ENCODE data around the gene LIG3.
"Not testable (repeated sequence)": the region's sequence is repeated elsewhere in the genome, so short reads cannot be mapped to it uniquely, and the experiment has no call there.

Gene LIG3

DNA sequence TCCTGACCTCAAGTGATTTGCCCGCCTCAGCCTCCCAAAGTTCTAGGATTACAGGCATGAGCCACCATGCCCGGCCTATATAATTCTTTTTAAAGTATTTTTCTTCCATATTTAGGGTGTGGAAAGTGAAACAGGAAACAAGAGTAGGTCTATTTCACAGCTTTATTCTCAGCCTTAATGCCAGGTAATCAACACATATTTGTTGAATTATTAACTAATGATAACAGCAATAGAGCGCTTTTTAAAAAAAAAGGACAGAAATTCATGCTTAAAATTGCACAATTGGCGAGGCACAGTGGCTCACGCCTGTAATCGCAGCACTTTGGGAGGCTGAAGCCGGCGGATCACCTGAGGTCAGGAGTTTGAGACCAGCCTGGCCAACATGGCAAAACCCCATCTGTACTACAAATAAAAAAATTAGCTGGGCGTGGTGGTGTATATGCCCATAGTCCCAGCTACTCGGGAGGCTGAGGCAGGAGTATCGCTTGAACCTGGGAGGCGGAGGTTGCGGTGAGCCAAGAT lies 65.2 kb downstream of the LIG3 start:
- DNase-seq, result not testable (repeated sequence)

DNA sequence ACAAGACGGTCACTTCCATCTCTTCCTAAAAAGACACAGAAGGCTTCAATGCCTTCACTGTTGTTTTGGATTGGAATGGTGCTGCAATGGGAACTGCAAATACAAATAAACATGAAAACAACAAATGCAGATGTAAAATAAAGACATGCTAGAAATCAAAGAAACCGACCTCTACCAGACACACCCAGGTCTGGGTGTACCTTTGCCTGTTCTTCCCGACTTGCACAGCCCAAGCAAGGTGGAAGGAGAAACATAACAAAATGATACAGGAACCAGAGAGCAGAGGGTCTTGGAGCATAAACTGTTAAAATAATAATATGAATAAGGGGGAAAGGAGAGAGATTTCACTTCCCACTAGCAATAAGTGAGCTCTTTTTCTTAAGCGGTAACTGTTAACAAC lies 65.9 kb downstream of the LIG3 start:
- DNase-seq, result no peak

DNA sequence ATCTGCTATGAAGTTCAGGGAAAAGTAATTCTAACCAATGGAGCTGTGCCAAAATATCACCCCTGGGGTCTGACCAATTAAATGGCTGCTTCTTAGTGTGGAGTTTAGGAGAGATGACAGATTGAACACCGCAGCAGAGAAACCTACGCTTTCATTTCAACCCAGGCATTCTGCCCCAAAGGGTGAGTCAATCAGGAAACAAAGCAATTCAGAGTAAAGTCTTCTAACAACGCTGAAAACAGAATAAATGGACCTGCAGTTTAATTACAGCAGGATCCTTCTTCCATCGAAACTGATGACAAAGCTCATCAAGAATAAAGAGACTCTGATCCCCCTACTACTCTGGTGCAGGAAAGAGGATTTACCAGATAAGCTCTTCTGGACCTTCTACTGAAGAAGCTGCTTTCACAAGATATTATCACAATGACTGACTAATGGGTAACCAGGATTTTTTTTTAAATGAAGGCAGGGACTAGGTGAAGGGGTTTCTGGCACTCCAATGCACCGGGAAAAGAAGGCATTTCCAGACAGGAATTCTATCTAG lies 66.5 kb downstream of the LIG3 start:
- peak; percentile 22 for DNase-seq

DNA sequence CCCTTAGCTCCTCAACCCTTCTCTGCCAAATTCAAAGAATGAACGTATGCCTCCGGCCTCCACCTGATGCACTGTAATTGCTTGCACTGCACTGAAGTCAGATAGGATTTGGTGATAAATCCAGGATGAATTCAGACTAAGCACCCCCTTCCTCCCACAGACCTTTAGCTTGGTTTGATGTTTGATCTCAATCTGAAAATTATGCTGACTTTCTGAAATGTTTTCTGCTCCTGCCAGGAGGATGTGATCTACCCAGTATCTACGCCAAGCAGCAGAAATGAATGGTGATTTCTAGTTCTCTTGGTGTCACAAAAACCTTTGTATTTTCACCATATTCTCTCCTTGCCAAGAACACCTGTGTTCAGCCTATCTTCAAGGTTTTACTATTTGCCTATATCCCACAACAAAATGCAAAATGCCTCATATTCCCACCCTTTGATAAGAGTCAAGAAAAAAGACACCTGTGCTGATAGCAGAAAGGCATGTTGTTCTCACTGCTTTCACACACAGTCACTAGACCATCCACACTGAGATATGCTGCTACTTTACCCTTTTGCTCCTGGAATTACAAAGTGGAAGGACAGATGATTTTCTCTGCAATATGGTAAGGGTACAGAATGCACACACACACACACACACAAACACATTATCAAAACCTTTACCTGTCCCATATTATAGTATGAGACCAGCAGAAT lies 68.5 kb downstream of the LIG3 start:
- DNase-seq, result no peak

DNA sequence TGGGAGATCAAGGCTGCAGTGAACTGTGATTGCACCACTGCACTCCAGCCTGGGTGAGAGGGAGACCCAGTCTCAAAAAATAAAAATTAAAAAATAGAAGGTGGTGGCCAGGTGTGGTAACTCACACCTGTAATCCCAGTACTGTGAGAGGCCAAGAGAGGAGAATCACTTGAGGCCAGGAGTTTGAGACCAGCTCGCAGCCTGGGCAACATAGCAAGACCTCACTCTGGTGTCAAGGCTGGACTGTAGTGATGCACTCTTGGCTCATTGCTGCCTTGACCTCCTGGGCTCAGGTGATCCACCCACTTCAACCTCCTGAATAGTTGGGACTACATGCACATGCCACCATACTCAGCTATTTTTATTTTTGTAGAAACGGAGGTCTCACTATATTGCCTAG lies 69.9 kb downstream of the LIG3 start:
- no peak for DNase-seq

DNA sequence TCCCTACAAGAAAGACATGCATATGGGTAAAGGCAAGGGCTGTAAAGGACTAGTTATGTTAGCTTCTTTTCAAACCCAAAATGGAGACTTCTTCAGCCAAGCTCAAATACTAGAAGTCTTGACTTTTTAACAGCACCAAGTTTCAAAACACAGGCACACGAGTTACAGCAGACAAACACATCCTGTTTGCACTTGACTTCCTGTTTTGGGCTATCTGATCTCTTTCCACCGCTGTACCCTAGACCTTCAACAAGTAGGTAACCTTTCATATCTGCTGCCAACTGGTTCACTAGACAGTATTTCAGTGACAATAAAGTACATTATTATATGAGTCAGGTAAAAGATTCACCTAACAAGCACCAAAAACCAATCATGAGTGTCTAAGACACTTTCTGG lies 70.9 kb downstream of the LIG3 start:
- no peak for DNase-seq

DNA sequence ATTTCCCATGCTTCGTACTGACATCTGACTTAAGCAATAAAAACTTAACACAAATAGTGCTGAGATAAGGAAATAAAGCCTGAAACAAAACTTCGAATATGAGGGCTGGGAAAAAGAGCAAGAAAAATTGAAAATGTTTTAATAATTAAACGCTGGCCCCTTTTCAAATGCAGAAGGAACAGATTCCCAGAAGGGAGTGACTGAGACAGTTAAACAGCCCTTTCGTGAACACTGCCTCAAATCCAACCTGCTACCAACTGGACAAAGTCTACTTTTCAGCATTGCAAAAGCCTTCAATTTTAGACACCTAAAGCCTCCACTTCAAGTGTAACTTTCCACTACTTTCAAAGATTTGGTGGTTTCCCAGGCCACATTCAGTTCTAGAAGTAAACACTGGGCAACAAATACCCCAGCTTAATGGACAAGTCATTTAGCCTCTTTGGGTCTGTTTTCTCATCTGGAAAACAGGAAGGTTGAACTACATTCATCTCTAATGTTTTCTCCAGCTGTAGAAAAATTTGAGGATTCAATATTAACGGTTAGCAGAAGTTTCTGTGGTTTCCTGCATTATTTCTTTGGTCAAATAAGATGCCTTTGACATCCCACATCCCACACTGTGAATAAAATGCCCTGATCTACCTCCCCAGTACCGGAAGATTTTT lies 71.4 kb downstream of the LIG3 start:
- DNase-seq, result no peak

DNA sequence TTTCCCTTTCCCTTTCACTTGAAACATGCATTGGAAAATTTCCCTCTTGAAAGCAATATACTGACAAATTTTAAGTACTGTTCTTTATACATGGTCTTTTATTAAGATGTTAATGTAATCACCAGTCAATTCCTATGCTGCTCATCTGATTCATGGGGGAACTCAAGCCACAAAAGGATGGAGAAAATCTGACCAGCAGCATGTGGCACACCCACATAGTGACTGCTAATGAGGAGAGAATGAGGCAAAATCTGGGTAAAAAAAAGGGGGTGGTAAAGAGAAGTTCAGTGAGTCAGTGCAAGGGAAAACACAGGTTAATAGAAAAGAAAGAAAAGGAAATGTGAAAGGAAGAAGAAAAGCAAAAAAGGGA lies 71.9 kb downstream of the LIG3 start:
- no peak for DNase-seq

DNA sequence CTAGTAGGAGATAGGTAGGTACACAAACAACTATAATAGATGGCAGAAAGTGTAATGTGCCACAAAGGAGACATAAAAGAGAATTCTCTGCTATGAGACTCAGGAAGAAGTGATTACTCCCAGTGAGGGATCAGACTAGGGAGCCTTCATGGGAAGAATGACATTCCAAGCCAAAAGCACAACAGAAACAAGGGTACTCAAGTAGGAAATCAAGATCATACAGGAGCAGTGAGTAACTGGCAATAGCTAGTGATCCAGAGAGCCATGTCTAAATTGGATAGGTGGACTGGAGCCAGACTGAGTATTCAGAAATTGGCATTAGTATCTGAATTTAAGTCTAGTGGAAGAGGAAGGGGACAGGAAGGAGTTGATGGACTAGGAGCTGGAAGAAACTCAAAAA lies 72.5 kb downstream of the LIG3 start:
- DNase-seq, result no peak

DNA sequence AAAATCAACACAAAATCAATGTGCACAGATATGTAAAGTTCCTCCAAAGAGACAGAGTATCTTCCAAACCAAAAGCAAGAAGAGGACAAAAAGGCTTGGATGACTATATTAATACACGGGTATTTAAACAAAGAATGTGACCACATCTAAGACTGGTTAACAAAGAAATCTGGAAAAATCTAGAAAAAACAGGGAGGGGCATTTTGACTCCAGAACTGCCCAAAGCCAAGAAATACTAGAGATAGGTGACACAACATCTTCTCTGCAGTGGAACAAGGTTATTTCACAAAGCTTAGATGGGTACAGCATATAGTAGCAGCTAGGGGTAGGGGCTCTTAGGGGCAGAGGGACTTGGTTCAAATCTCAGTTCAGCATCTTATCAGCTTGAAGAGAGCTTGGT lies 72.9 kb downstream of the LIG3 start:
- DNase-seq, result no peak

DNA sequence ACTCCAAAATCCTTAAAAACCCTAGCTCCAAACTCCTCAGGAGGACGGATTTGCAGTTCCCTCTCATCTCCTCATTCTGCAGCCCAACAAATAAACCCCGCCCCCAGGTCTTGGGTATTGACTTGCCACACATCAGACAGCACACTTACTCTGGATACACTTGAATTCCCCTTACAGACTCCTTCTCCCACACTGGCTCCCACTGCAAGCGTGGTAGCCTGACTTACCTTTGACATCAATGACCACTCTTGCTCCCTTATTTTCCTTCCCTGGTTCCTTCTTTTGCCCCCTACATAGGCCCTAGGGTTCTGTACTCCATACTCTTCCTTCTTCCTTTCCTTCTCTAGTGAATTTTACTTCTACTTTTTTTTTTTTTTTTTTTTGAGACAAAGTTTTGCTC lies 75.7 kb downstream of the LIG3 start:
- DNase-seq, result no peak

DNA sequence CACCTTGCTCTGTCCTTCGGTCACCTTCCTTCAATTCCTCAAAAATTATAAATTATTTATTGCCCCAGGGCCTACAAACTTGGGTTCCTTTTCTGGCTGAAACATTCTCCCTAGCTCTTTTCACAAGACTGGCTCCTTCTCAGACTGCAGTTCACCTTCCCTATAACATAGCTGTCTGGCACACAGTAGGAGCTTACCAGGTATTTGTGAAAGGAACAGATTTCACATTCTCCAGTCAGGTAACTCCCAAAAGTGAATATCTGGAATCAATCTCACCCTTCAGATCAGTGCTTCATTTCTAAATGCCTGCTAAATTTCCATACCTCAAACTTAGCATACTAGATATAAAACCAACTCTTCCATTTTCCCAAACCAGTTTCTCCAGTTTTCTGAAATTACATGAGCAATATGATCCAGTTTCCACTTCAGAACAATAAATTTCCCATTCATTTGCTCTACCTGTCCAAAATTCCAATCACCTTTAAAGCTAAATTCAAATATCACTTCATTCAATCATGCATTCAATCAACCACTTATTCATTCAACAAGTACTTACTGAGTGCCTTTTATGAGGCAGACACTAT lies 77.1 kb downstream of the LIG3 start:
- DNase-seq, result no peak
